Fibroblast of peridontal ligament (primary cell): ENCODE measurements around the gene SHISA6.
"Not testable (repeated sequence)": the region's sequence is repeated elsewhere in the genome, so short reads cannot be mapped to it uniquely, and the experiment has no call there.

Experiments
- DNase-seq: peaks from one replicate; pipeline ENCODE4 v3.0.0-alpha.2; 2010; ENCODE audit errors: extremely low read depth

Gene SHISA6

GRCh38 chr17:11264183-11264871 lies 23.3 kb downstream of the SHISA6 start:
- no peak for DNase-seq

- DNase-seq, result no peak
Measured at GRCh38 chr17:11267999-11268575, 27.1 kb downstream of the SHISA6 start.

GRCh38 chr17:11269210-11269609 lies 28.2 kb downstream of the SHISA6 start:
- DNase-seq, result no peak

GRCh38 chr17:11272191-11272590 lies 31.2 kb downstream of the SHISA6 start:
- no peak for DNase-seq

- no peak for DNase-seq
Measured at GRCh38 chr17:11273596-11273995, 32.6 kb downstream of the SHISA6 start.

- no peak for DNase-seq
Measured at GRCh38 chr17:11274106-11274505, 33.1 kb downstream of the SHISA6 start.

- DNase-seq, result no peak
Measured at GRCh38 chr17:11276486-11276885, 35.5 kb downstream of the SHISA6 start.

- DNase-seq, result no peak
Measured at GRCh38 chr17:11278186-11278991, 37.4 kb downstream of the SHISA6 start.

- DNase-seq, result no peak
Measured at GRCh38 chr17:11278992-11279270, 37.9 kb downstream of the SHISA6 start.

- DNase-seq, result no peak
Measured at GRCh38 chr17:11279776-11280344, 38.8 kb downstream of the SHISA6 start.

- no peak for DNase-seq
Measured at GRCh38 chr17:11282586-11282985, 41.6 kb downstream of the SHISA6 start.

GRCh38 chr17:11284811-11285210 lies 43.8 kb downstream of the SHISA6 start:
- no peak for DNase-seq

- DNase-seq, result no peak
Measured at GRCh38 chr17:11285946-11286345, 44.9 kb downstream of the SHISA6 start.

- DNase-seq, result no peak
Measured at GRCh38 chr17:11287791-11288190, 46.8 kb downstream of the SHISA6 start.

- DNase-seq, result no peak
Measured at GRCh38 chr17:11290814-11291213, 49.8 kb downstream of the SHISA6 start.

- no peak for DNase-seq
Measured at GRCh38 chr17:11292491-11292890, 51.5 kb downstream of the SHISA6 start.

- DNase-seq, result no peak
Measured at GRCh38 chr17:11293480-11293879, 52.5 kb downstream of the SHISA6 start.

- DNase-seq, result no peak
Measured at GRCh38 chr17:11294826-11295225, 53.8 kb downstream of the SHISA6 start.

- no peak for DNase-seq
Measured at GRCh38 chr17:11296994-11297393, 56.0 kb downstream of the SHISA6 start.

- DNase-seq, result no peak
Measured at GRCh38 chr17:11298401-11298800, 57.4 kb downstream of the SHISA6 start.

GRCh38 chr17:11300201-11300600 lies 59.2 kb downstream of the SHISA6 start:
- DNase-seq, result no peak

- DNase-seq, result no peak
Measured at GRCh38 chr17:11300738-11301137, 59.7 kb downstream of the SHISA6 start.

GRCh38 chr17:11301874-11302273 lies 60.9 kb downstream of the SHISA6 start:
- DNase-seq, result not testable (repeated sequence)
